Measurements from ENCODE around the gene TMEM192.
A peak's percentile ranks its signal among the peaks of the same experiment; 100 is the strongest.

Gene TMEM192

GRCh38 chr4:165060938-165061337 lies 51.7 kb downstream of the TMEM192 start:
- Histone ChIP-seq H3K27me3 (replicated peaks; ENCODE audit: control insufficient read depth, insufficient read depth, low read length) (no peaks in the 10 kb centered on the region), H3K36me3 (ENCODE audit: control insufficient read depth, insufficient read depth, low read length) (no peaks in the 10 kb centered on the region), H3K4me3 (replicated peaks; ENCODE audit: low read depth, low read length) (no peak overlapping the region)
- no peak for DNase-seq (ENCODE audit: extremely low read depth, insufficient read length)
- TF ChIP-seq, protein P1, sequence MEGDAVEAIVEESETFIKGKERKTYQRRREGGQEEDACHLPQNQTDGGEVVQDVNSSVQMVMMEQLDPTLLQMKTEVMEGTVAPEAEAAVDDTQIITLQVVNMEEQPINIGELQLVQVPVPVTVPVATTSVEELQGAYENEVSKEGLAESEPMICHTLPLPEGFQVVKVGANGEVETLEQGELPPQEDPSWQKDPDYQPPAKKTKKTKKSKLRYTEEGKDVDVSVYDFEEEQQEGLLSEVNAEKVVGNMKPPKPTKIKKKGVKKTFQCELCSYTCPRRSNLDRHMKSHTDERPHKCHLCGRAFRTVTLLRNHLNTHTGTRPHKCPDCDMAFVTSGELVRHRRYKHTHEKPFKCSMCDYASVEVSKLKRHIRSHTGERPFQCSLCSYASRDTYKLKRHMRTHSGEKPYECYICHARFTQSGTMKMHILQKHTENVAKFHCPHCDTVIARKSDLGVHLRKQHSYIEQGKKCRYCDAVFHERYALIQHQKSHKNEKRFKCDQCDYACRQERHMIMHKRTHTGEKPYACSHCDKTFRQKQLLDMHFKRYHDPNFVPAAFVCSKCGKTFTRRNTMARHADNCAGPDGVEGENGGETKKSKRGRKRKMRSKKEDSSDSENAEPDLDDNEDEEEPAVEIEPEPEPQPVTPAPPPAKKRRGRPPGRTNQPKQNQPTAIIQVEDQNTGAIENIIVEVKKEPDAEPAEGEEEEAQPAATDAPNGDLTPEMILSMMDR (IDR thresholded peaks at IDR 0.05; ENCODE audit: insufficient read depth, low read length, poor library complexity, severe bottlenecking): peak; percentile 24

GRCh38 chr4:165059386-165059785 lies 53.3 kb downstream of the TMEM192 start:
- no peaks in the 10 kb centered on the region for H3K36me3 ChIP-seq (ENCODE audit: control insufficient read depth, insufficient read depth, low read length)
- no peaks in the 10 kb centered on the region for H3K27me3 ChIP-seq (replicated peaks; ENCODE audit: control insufficient read depth, insufficient read depth, low read length)
- H3K4me3 ChIP-seq (replicated peaks; ENCODE audit: low read depth, low read length): no peak overlapping the region
- no peak for DNase-seq (ENCODE audit: extremely low read depth, insufficient read length)
- TF ChIP-seq, protein P1 (IDR thresholded peaks at IDR 0.05; ENCODE audit: insufficient read depth, low read length, poor library complexity, severe bottlenecking): no peak

DNA sequence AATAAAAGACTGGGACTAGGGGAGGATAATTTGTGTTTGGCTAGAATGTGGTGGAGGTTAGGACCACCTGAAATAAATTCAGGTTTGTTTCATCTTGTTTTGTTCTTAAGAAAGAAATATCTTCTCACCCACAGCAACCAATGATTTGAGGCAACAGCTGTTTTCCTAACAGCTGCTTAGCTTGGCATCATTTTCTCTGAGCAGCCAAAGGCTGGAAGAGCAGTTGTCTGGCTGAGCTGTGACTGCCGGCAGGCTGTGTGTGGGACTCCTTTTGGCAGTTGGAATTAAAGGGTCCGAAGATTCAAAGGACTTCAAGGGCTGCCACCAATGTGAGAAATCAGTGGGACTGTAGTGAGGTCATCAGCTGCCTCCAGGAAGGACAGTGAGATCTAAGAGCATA lies 54.0 kb downstream of the TMEM192 start:
- no peaks in the 10 kb centered on the region for H3K27me3 ChIP-seq (replicated peaks; ENCODE audit: control insufficient read depth, insufficient read depth, low read length)
- no peaks in the 10 kb centered on the region for H3K36me3 ChIP-seq (ENCODE audit: control insufficient read depth, insufficient read depth, low read length)
- TF ChIP-seq, protein P1 (IDR thresholded peaks at IDR 0.05; ENCODE audit: insufficient read depth, low read length, poor library complexity, severe bottlenecking): no peak
- H3K4me3 ChIP-seq (replicated peaks; ENCODE audit: low read depth, low read length): no peak overlapping the region
- DNase-seq (ENCODE audit: extremely low read depth, insufficient read length): no peak

- H3K36me3 ChIP-seq (ENCODE audit: control insufficient read depth, insufficient read depth, low read length): no peaks in the 10 kb centered on the region
- TF ChIP-seq, protein P1 (IDR thresholded peaks at IDR 0.05; ENCODE audit: insufficient read depth, low read length, poor library complexity, severe bottlenecking): no peak
- H3K4me3 ChIP-seq (replicated peaks; ENCODE audit: low read depth, low read length): no peak overlapping the region
- H3K27me3 ChIP-seq (replicated peaks; ENCODE audit: control insufficient read depth, insufficient read depth, low read length): no peaks in the 10 kb centered on the region
- no peak for DNase-seq (ENCODE audit: extremely low read depth, insufficient read length)
Measured at GRCh38 chr4:165055601-165056000, 57.1 kb downstream of the TMEM192 start.

- Histone ChIP-seq H3K27me3 (replicated peaks; ENCODE audit: control insufficient read depth, insufficient read depth, low read length) (no peaks in the 10 kb centered on the region), H3K36me3 (ENCODE audit: control insufficient read depth, insufficient read depth, low read length) (no peaks in the 10 kb centered on the region), H3K4me3 (replicated peaks; ENCODE audit: low read depth, low read length) (no peak within 1 kb of the TSS)
- TF ChIP-seq, protein P1 (IDR thresholded peaks at IDR 0.05; ENCODE audit: insufficient read depth, low read length, poor library complexity, severe bottlenecking): no peak
- no peak for DNase-seq (ENCODE audit: extremely low read depth, insufficient read length)
Measured at GRCh38 chr4:165053645-165054044, 59.0 kb downstream of the TMEM192 start, which contains the start of gene TRIM75. TSS of gene TRIM75 (plus strand) at chr4:165053866. CDS start at chr4:165059148, 5,282 bp downstream.

- no peak for DNase-seq (ENCODE audit: extremely low read depth, insufficient read length)
- H3K36me3 ChIP-seq (ENCODE audit: control insufficient read depth, insufficient read depth, low read length): no peaks in the 10 kb centered on the region
- H3K27me3 ChIP-seq (replicated peaks; ENCODE audit: control insufficient read depth, insufficient read depth, low read length): no peaks in the 10 kb centered on the region
- no peak overlapping the region for H3K4me3 ChIP-seq (replicated peaks; ENCODE audit: low read depth, low read length)
- TF ChIP-seq, protein P1 (IDR thresholded peaks at IDR 0.05; ENCODE audit: insufficient read depth, low read length, poor library complexity, severe bottlenecking): no peak
Measured at GRCh38 chr4:165052627-165053026, 60.0 kb downstream of the TMEM192 start.
